Left forelimb (tissue), 1 donor: ENCODE data around the gene PDE1A.

Experiments
- DNase-seq: peaks from one replicate; pipeline ENCODE4 v3.0.0-alpha.2; 2018; ENCODE audit warnings: low spot score

PDE1A gene

DNA sequence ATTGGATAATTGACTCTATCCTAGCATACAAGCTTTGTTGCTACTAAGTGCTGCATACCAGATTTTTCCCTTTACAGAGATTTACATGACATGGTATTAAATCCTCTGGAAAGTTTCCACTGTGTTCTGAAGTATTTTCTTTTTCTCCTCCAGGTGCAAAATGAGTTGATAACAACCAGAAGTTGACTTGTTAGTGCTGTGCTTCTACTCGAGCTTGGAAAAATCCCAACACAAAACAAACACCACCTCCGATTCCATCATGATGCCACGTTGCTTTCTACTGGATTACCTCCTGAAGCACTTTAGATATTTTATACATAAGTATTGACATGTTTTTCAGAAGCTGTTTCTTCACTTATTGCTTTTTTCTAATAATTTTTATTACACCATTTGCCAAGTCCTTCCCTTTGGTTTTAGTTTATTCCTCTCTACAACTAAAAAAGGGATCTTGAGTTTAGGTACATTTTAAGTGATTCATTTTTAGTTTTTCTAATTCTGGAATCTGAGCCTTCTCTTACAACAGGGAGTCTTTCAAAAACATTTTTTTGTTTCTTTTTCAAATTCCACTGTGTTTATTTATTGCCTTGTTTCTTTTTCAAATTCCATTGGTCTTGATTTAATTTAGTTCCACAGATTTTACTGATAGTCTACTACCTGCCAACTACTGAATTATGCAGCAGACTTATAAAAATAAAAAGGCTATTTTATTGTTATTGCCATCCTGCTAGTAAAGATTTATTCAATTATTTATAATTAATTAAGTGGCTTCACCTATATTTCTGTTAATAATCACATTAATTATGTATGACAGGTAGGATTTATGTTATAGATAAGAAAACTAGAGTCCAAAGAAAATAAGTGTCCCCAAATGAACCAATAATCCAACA is 297.8 kb downstream of the PDE1A start:
- no peak for DNase-seq

DNA sequence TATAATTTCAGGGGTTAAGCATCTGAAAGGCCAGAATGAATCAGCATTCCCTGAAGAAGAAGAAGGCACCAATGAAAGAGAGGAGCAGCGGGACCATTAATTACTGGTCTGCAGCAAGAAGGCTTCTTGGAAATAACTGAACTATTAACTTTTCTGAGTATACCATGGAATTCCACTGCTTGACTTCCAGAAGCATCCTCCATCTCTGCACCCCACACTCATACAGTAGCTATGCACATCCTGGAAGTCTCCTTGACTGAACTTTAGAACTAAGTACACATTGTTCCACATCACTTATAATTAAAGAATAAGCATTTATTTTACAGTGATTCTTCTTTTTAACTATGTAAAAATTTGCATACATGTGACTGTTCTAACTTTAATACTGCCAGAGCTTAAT is 309.6 kb downstream of the PDE1A start:
- DNase-seq: no peak

DNA sequence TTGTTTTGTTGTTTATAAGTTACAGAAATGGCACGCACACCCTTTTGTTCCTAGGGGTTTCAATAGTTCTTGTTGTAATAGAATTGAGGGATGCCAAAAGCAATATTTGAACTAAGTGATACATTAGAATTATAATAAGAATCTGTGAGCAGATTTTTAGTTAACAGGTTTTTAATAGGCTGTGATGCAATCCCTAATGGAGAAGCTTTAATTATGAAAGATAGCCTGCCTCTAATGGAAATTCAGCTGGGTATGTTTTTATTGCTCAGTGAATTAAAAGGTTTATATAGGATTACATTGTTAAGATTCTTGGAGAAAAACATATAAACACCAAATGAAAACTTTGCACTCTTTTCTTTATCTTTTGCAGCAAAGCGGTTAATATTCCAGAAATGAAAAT is 310.1 kb downstream of the PDE1A start:
- DNase-seq: no peak

DNA sequence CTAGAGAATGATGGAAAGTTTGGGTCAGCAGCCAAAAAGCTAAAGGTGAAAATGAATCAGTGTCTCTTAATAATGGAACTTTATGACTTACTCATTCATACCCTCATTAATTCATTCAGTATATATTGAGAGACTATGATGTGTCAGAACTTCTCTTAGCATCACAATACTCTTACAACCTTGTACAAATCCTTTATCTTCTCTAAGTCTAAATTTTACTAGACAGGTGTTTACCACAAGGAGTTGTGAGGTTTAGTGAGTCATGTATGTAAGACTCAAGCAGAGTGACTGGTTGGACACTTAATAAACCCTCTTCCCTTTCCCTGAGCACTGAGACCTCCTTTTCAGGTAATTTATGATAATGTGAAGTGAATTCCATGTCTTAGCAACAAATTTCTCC is 311.6 kb downstream of the PDE1A start:
- no peak for DNase-seq

DNA sequence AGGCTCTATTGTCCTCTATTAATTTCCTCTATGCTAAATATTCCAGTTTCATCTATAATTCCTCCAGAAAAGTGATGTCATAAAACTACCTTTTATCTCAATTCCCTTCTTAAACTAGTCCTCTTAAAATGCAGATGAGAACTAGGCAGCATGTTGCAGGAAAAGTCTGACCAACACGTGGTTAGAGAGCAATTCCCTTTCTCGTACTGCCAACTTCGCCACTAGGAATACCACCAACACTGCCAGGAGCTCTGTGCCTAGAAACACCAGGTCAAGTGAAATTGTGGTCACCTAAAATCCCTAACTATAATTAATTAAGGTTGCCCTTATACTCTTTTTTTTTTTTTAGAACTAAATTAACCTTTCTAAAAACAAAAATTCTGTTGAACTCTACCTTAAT is 313.5 kb downstream of the PDE1A start:
- DNase-seq: no peak

DNA sequence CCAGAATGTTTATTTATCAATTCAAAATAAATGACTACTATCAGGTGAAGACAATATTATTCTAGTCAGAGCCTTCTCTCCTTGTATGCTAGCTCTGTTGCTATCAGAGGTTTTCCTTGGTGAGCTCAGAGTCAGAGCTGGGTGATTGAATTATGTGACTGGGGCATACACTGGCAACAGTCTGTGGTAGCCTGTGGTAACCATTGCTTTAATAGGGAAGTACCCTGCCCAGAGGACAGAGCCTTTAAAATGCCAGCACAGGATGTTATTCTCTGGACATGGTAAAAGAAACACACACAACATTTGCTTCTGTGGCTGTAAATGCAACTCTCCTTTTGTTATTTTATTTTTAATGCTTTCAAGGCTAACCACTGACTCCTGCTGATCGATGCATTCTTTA is 316.5 kb downstream of the PDE1A start:
- no peak for DNase-seq

DNA sequence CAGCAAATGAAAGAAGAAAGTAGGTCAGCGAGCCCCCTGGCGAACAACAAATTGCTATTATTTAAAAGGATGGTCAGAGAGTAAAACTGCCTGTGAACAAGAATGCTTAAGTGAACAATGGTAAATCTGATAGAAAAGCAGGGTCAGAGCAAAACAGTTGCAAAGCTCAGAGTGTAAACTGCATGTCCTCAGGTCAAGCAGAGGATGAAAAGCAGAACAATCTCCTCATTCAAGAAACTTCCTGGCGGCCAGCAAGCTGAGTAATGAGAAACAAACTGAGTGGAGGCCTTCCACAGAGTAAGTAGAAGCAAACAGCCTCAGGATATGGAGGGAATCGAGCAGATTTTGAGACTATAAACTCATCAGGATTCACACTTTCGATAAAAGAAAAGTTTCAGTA is 323.3 kb downstream of the PDE1A start:
- DNase-seq: no peak

DNA sequence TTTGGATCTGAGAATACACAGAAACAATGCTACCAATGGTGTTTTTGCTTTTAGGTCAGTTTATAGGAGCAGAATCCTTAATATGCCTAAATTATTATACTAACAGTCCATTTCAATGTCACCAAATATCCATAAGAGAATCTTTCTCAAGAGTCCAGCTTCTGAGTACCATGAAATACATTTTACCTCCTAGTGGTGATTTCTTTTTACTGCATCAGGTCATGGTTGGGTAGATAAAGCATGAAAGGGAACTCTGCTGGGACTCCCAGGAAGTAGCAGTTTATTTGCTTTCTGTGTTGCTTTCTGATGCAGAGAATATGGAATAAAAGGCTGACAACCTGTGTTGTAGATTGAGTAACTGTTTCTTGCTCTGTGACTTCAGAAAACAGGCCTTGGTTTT is 325.6 kb downstream of the PDE1A start:
- no peak for DNase-seq

DNA sequence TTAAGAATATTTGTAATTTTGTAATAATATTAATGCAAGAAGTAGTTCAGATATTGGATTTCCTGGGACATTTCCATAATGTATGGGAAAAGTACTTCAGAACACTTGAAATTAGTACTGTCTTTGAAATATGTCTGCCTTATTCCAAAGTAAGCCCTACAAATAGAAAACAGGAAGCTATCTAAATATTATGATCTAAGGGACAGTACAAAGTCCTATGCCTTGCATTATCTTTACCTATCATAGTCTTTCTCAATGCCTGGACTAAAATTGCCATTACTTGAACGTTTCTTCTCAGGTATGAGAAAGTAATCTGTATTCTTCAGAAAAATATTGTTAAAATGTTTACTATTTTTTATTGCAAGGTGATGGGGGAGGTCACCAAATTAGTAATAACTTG is 328.2 kb downstream of the PDE1A start:
- DNase-seq: no peak

DNA sequence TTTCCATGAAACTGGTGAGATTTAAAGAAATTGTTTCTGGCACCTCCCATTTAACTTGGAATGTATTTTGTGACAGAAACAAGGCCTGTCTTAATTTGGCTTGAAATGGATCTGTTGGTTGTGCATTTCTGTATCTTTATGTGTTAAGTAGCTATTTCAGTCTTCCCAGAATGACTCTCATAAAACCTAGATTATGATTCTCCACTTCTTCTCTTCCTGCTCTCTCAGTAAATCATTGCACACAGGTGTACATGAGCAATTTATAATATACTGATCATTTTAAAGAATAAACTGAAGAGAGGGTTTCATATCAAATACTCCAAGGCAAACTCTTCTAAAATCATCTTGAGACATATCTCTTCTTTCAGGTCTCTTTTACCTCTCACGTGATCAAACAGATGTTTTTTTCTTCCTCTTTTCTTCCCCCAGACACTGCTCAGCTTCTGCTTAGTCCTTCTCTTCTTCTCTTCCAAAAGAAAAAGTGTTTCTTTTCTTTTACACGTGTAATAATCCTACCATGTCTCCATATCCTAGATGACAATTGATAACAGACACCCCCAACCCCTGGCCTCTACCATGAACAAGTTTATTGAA is 329.2 kb downstream of the PDE1A start:
- DNase-seq: no peak

DNA sequence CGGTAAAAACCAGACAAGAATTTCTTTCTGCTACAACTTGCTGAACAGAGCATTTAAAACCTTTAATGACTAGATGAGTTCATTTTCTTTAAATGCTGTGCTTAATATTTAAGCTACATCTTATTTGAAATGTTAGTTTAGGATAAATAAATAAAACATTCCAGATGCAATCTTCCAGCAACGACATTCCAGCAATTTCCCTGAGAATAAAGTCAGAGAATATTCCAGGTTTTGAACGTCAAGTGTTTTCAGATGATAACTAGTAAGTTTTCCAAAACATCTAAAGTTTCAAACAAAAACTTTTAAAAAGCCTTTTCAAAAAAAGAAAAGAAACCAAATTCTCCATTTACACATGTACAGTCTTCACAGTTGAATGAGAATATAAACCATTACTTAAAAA is 336.4 kb downstream of the PDE1A start:
- no peak for DNase-seq
